HEK293 (cell line): ENCODE data around the gene FOXF2.

ENCODE experiments used
- CTCF ChIP-seq: fragments of 450-650 bp; formaldehyde crosslinking; IDR thresholded peaks from 2 replicates; pipeline ENCODE4 v1.5.1; 2016; ENCODE audit warnings: missing biosample characterization, missing genetic modification characterization
- HOXA7 ChIP-seq: sonication (generic); formaldehyde crosslinking; IDR thresholded peaks from 2 replicates; pipeline ENCODE4 v1.8.1; 2022; ENCODE audit warnings: missing genetic modification reagents, borderline replicate concordance
- KLF10 ChIP-seq: fragments of 450-650 bp; IDR thresholded peaks from 2 replicates; pipeline ENCODE4 v1.5.1; 2018; ENCODE audit warnings: missing biosample characterization, mild to moderate bottlenecking, missing genetic modification characterization
- REST ChIP-seq: fragments of 450-650 bp; formaldehyde crosslinking; IDR thresholded peaks from 2 replicates; pipeline ENCODE4 v1.5.1; 2016; ENCODE audit warnings: missing biosample characterization, missing genetic modification characterization
- TCF7L2 ChIP-seq: IDR thresholded peaks from 2 replicates; pipeline ENCODE4 v1.6.1; 2011; ENCODE audit warnings: low read depth, mild to moderate bottlenecking, inconsistent platforms, low read length, moderate library complexity, borderline replicate concordance
- YY2 ChIP-seq: fragments of 450-650 bp; formaldehyde crosslinking; IDR thresholded peaks from 2 replicates; pipeline ENCODE4 v1.5.1; 2016; ENCODE audit warnings: missing biosample characterization, missing genetic modification characterization
- ZBTB11 ChIP-seq: fragments of 450-650 bp; formaldehyde crosslinking; conservative IDR thresholded peaks from 2 replicates; pipeline ENCODE4 v1.5.1; 2016; ENCODE audit warnings: low read depth, missing biosample characterization, missing genetic modification characterization
- ZBTB20 ChIP-seq: fragments of 450-650 bp; formaldehyde crosslinking; IDR thresholded peaks from 2 replicates; pipeline ENCODE4 v1.5.1; 2016; ENCODE audit warnings: missing biosample characterization, missing genetic modification characterization
- ZBTB44 ChIP-seq: fragments of 450-650 bp; IDR thresholded peaks from 2 replicates; pipeline ENCODE4 v1.5.1; 2018; ENCODE audit warnings: missing biosample characterization, mild to moderate bottlenecking, missing genetic modification characterization
- ZFP69B ChIP-seq: fragments of 450-650 bp; formaldehyde crosslinking; IDR thresholded peaks from 2 replicates; pipeline ENCODE4 v1.5.1; 2016; ENCODE audit warnings: missing biosample characterization, missing genetic modification characterization
- ZNF10 ChIP-seq: fragments of 450-650 bp; formaldehyde crosslinking; IDR thresholded peaks from 2 replicates; pipeline ENCODE4 v1.5.1; 2017; ENCODE audit warnings: missing biosample characterization, missing genetic modification characterization
- ZNF157 ChIP-seq: fragments of 450-650 bp; formaldehyde crosslinking; IDR thresholded peaks from 2 replicates; pipeline ENCODE4 v1.5.1; 2016; ENCODE audit warnings: missing biosample characterization, missing genetic modification characterization
- ZNF174 ChIP-seq: fragments of 450-650 bp; formaldehyde crosslinking; IDR thresholded peaks from 2 replicates; pipeline ENCODE4 v1.5.0; 2017; ENCODE audit warnings: missing biosample characterization, mild to moderate bottlenecking, missing genetic modification characterization
- ZNF239 ChIP-seq: fragments of 450-650 bp; formaldehyde crosslinking; IDR thresholded peaks from 2 replicates; pipeline ENCODE4 v1.5.1; 2016; ENCODE audit warnings: missing biosample characterization, missing genetic modification characterization
- ZNF266 ChIP-seq: fragments of 450-650 bp; formaldehyde crosslinking; IDR thresholded peaks from 2 replicates; pipeline ENCODE4 v1.5.1; 2016; ENCODE audit warnings: missing biosample characterization, missing genetic modification characterization, low read depth
- ZNF391 ChIP-seq: fragments of 450-650 bp; formaldehyde crosslinking; IDR thresholded peaks from 2 replicates; pipeline ENCODE4 v1.5.1; 2016; ENCODE audit warnings: low read depth, missing biosample characterization, missing genetic modification characterization, borderline replicate concordance
- ZNF544 ChIP-seq: fragments of 450-650 bp; formaldehyde crosslinking; IDR thresholded peaks from 2 replicates; pipeline ENCODE4 v1.5.0; 2017; ENCODE audit warnings: missing biosample characterization, missing genetic modification characterization
- ZNF549 ChIP-seq: fragments of 450-650 bp; IDR thresholded peaks from 2 replicates; pipeline ENCODE4 v1.5.1; 2018; ENCODE audit warnings: missing biosample characterization, missing genetic modification characterization, mild to moderate bottlenecking, inconsistent platforms, moderate library complexity
- ZNF560 ChIP-seq: fragments of 450-650 bp; formaldehyde crosslinking; IDR thresholded peaks from 2 replicates; pipeline ENCODE4 v1.5.1; 2017; ENCODE audit warnings: missing biosample characterization, missing genetic modification characterization, borderline replicate concordance
- ZNF610 ChIP-seq: fragments of 450-650 bp; formaldehyde crosslinking; IDR thresholded peaks from 2 replicates; pipeline ENCODE4 v1.5.1; 2016; ENCODE audit warnings: missing biosample characterization, missing genetic modification characterization, borderline replicate concordance
- ZSCAN18 ChIP-seq: fragments of 450-650 bp; formaldehyde crosslinking; IDR thresholded peaks from 2 replicates; pipeline ENCODE4 v1.5.1; 2016; ENCODE audit warnings: missing biosample characterization, missing genetic modification characterization
- ZSCAN4 ChIP-seq: fragments of 450-650 bp; formaldehyde crosslinking; IDR thresholded peaks from 2 replicates; pipeline ENCODE4 v1.5.1; 2017; ENCODE audit warnings: missing biosample characterization, missing genetic modification characterization
- ZXDB ChIP-seq: fragments of 450-650 bp; formaldehyde crosslinking; IDR thresholded peaks from 2 replicates; pipeline ENCODE4 v1.5.1; 2016; ENCODE audit warnings: missing biosample characterization, missing genetic modification characterization

The FOXF2 gene

GRCh38 chr6:1387876-1388629, 1.3 kb upstream of the FOXF2 start (continued):
- TF ChIP-seq ZNF174 = no peak
- TF ChIP-seq ZFP69B (tag by site-specific recombination) = no peak
- no peak for TF ChIP-seq ZNF560 (tag by site-specific recombination)
- no peak for TF ChIP-seq ZNF239
- TF ChIP-seq ZBTB44 (tag by site-specific recombination) = no peak
- TF ChIP-seq ZNF544 (tag by site-specific recombination) = no peak
- TF ChIP-seq ZNF266 (tag by site-specific recombination) = no peak
- peak; percentile 70 for TF ChIP-seq ZBTB20 (tag by site-specific recombination)
- TF ChIP-seq ZXDB (tag by site-specific recombination) = peak; percentile 96
- no peak for TF ChIP-seq HOXA7
- TF ChIP-seq ZNF157 (tag by site-specific recombination) = no peak
- TF ChIP-seq ZNF10 (tag by site-specific recombination) = peak; percentile 38; the same call in 1 of the 2 replicates
- TF ChIP-seq KLF10 (tag by site-specific recombination) = no peak
- peak; percentile 28; the same call in 1 of the 2 replicates for TF ChIP-seq ZBTB11 (tag by site-specific recombination)
- no peak for TF ChIP-seq ZNF610 (tag by site-specific recombination)
- TF ChIP-seq ZSCAN18 = no peak
- peak; percentile 62 for TF ChIP-seq CTCF (tag by site-specific recombination)
- peak; percentile 40; the same call in 1 of the 2 replicates for TF ChIP-seq ZSCAN4 (tag by site-specific recombination)
- no peak; the same call in 1 of the 2 replicates for TF ChIP-seq REST (tag by site-specific recombination)
- TF ChIP-seq TCF7L2 = no peak
- no peak for TF ChIP-seq ZNF391
- TF ChIP-seq ZNF549 (tag by site-specific recombination) = no peak
- TF ChIP-seq YY2 (tag by site-specific recombination) = no peak
